PC-3 (cell line): ENCODE measurements around the gene DNAJA3. TPM values are rescaled to one million over a fixed set of nuclear protein-coding genes. Genes with fewer than 3 reads are reported as not detected.

ENCODE experiments used
- ATAC-seq: fragments of 200-7000 bp; cut with Tn5 transposase; 2 replicates; pipeline ENCODE4 v1.9.1; 2020; ENCODE audit warnings: mild to moderate bottlenecking, moderate library complexity
- BruUV-seq: library from RNA; stranded (reverse); fragments of 400-500 nt; replicated peaks from 2 replicates; lab custom pipeline; 2021; lab: Mats Ljungman, UMichigan
- CTCF ChIA-PET: fragments of 300-600 bp; sonication (Branson Sonifier 250); formaldehyde crosslinking; loops from one replicate; lab custom pipeline; 2022; ENCODE audit warnings: antibody characterized with exemption; lab: Charles Lee
- POLR2A ChIA-PET: fragments of 300-600 bp; sonication (Branson Sonifier 250); formaldehyde crosslinking; loops from one replicate; lab custom pipeline; 2022; ENCODE audit warnings: antibody characterized with exemption; ENCODE audit not compliant: unreplicated experiment; lab: Charles Lee
- DNase-seq: peaks from one replicate; pipeline ENCODE4 v3.0.0-alpha.2; 2015
- H2AFZ ChIP-seq: fragments of 300-600 bp; sonication (generic); 2 replicates; pipeline ENCODE4 v1.6.0; 2016; ENCODE audit warnings: antibody characterized with exemption, low read length
- H3F3A ChIP-seq: fragments of 300-600 bp; sonication (generic); one replicate; pipeline ENCODE4 v1.6.0; 2017; ENCODE audit warnings: antibody characterized with exemption, low read length, control low read depth, mild to moderate bottlenecking; ENCODE audit not compliant: unreplicated experiment
- H3K27ac ChIP-seq: fragments of 300-600 bp; sonication (generic); 2 replicates; pipeline ENCODE4 v1.5.1; 2016; ENCODE audit warnings: mild to moderate bottlenecking, low read length
- H3K27me3 ChIP-seq: fragments of 300-600 bp; sonication (generic); 2 replicates; pipeline ENCODE4 v1.6.1; 2016; ENCODE audit warnings: low read length, mixed read lengths
- H3K36me3 ChIP-seq: fragments of 300-600 bp; sonication (generic); 2 replicates; pipeline ENCODE4 v1.6.1; 2016; ENCODE audit warnings: low read depth, mixed run types, low read length, mixed read lengths
- H3K4me1 ChIP-seq: fragments of 300-600 bp; sonication (generic); 2 replicates; pipeline ENCODE4 v1.5.1; 2016; ENCODE audit warnings: low read length; ENCODE audit not compliant: insufficient read depth
- H3K4me2 ChIP-seq: fragments of 300-600 bp; sonication (generic); 2 replicates; pipeline ENCODE4 v1.6.0; 2016; ENCODE audit warnings: low read length
- H3K4me3 ChIP-seq: fragments of 300-600 bp; sonication (generic); 2 replicates; pipeline ENCODE4 v1.5.1; 2016; ENCODE audit warnings: mild to moderate bottlenecking, low read length, mixed read lengths
- H3K79me2 ChIP-seq: fragments of 300-600 bp; sonication (generic); 2 replicates; pipeline ENCODE4 v1.6.1; 2017; ENCODE audit warnings: low read length, mixed read lengths
- H3K9ac ChIP-seq: fragments of 300-600 bp; sonication (generic); 2 replicates; pipeline ENCODE4 v1.6.0; 2016; ENCODE audit warnings: mild to moderate bottlenecking, low read length
- H3K9me2 ChIP-seq: fragments of 300-600 bp; sonication (generic); replicated peaks from 2 replicates; pipeline ENCODE4 v1.6.1; 2016; ENCODE audit warnings: mixed run types, low read length, mixed read lengths
- H3K9me3 ChIP-seq: fragments of 300-600 bp; sonication (generic); 2 replicates; pipeline ENCODE4 v1.6.1; 2016; ENCODE audit warnings: low read length, mixed read lengths
- H4K20me1 ChIP-seq: fragments of 300-600 bp; sonication (generic); 2 replicates; pipeline ENCODE4 v1.6.1; 2016; ENCODE audit warnings: low read length, mixed read lengths
- EZH2 ChIP-seq: fragments of 300-600 bp; sonication (generic); IDR thresholded peaks from one replicate; pipeline ENCODE4 v1.6.1; 2017; ENCODE audit warnings: antibody characterized with exemption, mild to moderate bottlenecking, low read length; ENCODE audit not compliant: unreplicated experiment
- EZH2phosphoT487 ChIP-seq: fragments of 300-600 bp; sonication (generic); IDR thresholded peaks from 2 replicates; pipeline ENCODE4 v1.6.1; 2018; ENCODE audit warnings: mild to moderate bottlenecking, antibody characterized with exemption, low read length, borderline replicate concordance
- intact Hi-C: fragments of 100-400 bp; cut with micrococcal nuclease; formaldehyde crosslinking; loops from 2 replicates; pipeline ENCODE4 v1.9.0; 2023
- total RNA-seq: library from RNA; depleted of rRNA; stranded (reverse); fragments of >200 nt; gene quantifications from 2 replicates; pipeline ENCODE4 v1.2.3, GENCODE V29; 2014
- TF ChIP-seq, protein P1 (sequence below): fragments of 300-600 bp; sonication (generic); conservative IDR thresholded peaks from 2 replicates; pipeline ENCODE4 v1.5.1; 2017; ENCODE audit warnings: antibody characterized with exemption, low read depth, mild to moderate bottlenecking, low read length

Gene DNAJA3
- total RNA-seq, 1 experiment from 2014 or later, result 123 TPM

DNA sequence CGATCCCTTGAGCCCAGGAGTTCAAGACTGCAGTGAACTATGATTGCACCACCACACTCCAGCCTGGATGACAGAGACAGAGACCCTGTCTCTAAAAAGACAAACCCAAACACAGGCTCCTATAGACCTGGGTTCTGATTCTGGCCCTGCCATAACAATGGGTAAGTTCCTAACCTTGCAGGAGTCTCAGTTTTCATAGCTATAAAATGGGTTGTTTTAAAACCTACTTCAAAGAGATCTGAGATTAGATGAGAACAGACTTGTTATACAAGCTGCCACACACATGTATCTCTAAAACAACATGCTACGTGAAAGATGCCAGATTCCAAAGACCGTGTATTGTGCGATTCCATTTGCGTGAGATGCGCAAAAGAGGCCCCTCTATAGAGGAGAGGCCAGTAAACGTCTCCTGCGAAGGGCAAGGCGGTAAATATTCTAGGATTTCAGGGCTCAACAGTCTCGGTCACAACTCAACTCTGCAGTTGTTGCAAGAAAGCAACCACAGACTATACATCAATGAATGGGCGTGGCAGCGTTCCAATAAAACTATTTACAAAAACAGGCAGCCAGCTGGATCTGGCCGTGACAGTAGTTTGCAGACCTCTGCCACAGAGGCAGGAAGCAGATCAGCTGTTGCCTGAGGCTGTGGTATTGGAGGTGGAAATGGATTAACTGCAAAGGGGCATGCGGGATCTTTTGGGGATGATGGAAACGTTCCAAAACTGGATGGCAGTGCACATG is 15.2 kb upstream of the DNAJA3 start:
- H3K9ac ChIP-seq, result no peak overlapping the region
- H3K36me3 ChIP-seq, result no peaks in the 10 kb centered on the region
- TF ChIP-seq, protein P1, sequence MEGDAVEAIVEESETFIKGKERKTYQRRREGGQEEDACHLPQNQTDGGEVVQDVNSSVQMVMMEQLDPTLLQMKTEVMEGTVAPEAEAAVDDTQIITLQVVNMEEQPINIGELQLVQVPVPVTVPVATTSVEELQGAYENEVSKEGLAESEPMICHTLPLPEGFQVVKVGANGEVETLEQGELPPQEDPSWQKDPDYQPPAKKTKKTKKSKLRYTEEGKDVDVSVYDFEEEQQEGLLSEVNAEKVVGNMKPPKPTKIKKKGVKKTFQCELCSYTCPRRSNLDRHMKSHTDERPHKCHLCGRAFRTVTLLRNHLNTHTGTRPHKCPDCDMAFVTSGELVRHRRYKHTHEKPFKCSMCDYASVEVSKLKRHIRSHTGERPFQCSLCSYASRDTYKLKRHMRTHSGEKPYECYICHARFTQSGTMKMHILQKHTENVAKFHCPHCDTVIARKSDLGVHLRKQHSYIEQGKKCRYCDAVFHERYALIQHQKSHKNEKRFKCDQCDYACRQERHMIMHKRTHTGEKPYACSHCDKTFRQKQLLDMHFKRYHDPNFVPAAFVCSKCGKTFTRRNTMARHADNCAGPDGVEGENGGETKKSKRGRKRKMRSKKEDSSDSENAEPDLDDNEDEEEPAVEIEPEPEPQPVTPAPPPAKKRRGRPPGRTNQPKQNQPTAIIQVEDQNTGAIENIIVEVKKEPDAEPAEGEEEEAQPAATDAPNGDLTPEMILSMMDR, result no peak
- no peak for TF ChIP-seq EZH2phosphoT487
- no peak for TF ChIP-seq EZH2
- DNase-seq (peak; percentile 86), ATAC-seq (peak; percentile 70)
- no peak overlapping the region for H2AFZ ChIP-seq
- H3K27me3 ChIP-seq, result no peaks in the 10 kb centered on the region
- BruUV-seq, result no TSS peak
- peaks cover 25% of the 10 kb centered on the region for H3K4me1 ChIP-seq
- no peaks in the 10 kb centered on the region for H3K9me2 ChIP-seq
- peak overlapping the region; percentile 18; the same call in 1 of the 2 replicates for H3K4me2 ChIP-seq
- H4K20me1 ChIP-seq, result peaks cover 23% of the 10 kb centered on the region; the same call in 1 of the 2 replicates
- no peaks in the 10 kb centered on the region for H3F3A ChIP-seq
- intact Hi-C loops, result no loop called here
- H3K27ac ChIP-seq, result no peak overlapping the region
- ChIA-PET POLR2A (no interaction called here), CTCF (no interaction called here)
- H3K9me3 ChIP-seq, result no peaks in the 10 kb centered on the region
- H3K79me2 ChIP-seq, result peaks cover 14% of the 10 kb centered on the region
- no peak overlapping the region for H3K4me3 ChIP-seq

DNA sequence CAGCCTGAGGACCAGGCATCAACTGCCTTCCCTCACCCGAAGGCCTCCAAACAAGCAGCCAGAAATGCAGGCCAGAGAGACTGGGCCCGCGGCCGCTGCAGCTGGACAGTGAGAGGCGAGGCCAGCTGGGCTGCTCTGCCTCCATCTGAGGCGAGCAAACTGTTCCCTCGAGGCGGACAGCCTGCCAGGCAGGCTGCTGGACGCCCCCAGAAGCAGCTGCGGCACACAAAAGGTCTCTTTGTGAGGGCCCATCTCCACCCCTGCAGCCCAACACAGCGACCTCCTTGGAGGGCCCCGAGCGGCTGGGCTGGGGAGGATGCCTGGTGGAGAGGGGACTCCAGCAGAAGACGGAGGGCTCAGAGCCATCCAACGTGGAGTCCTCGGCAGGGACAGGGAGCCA is 14.0 kb upstream of the DNAJA3 start:
- Histone ChIP-seq H4K20me1 (peaks cover 23% of the 10 kb centered on the region; the same call in 1 of the 2 replicates), H3K4me1 (peaks cover 27% of the 10 kb centered on the region), H3F3A (no peaks in the 10 kb centered on the region), H3K36me3 (no peaks in the 10 kb centered on the region), H3K27me3 (no peaks in the 10 kb centered on the region), H3K9me2 (no peaks in the 10 kb centered on the region), H2AFZ (no peak overlapping the region), H3K4me2 (no peak overlapping the region), H3K9me3 (no peaks in the 10 kb centered on the region), H3K27ac (no peak overlapping the region), H3K79me2 (peaks cover 18% of the 10 kb centered on the region), H3K4me3 (no peak overlapping the region), H3K9ac (no peak overlapping the region)
- ATAC-seq (no peak), DNase-seq (no peak)
- TF ChIP-seq EZH2, result no peak
- no TSS peak for BruUV-seq
- ChIA-PET POLR2A (no interaction called here), CTCF (interaction anchor here (0.5 kb wide), 1 partner anchor 9 kb away, joined by 3 read pairs; no protein-coding TSS in a partner anchor)
- intact Hi-C loops, result no loop called here

DNA sequence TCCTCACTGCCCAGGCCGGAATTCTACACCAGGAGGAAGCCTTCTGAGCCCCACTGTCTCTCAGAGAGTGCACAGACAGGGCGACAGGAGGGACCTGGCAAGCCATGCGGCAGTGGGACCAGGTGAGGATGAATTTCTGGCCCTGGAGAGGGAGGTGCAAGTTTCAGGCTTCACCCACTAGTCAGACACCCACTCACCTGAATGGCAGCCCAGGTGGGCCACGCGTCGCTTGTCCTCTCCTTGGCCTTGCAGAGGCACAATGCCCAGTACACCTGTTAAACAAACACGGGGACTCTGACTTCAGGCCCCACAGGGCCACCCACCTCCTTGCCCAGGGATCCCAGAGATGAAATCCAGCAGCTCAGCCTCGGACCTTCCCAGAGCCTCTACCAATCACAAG is 13.5 kb upstream of the DNAJA3 start:
- Histone ChIP-seq H3K27ac (no peak overlapping the region), H3K4me3 (no peak overlapping the region), H3K4me1 (peaks cover 27% of the 10 kb centered on the region), H3K79me2 (peaks cover 18% of the 10 kb centered on the region), H3K27me3 (no peaks in the 10 kb centered on the region), H4K20me1 (peaks cover 23% of the 10 kb centered on the region; the same call in 1 of the 2 replicates), H3K9me2 (no peaks in the 10 kb centered on the region), H2AFZ (no peak overlapping the region), H3F3A (no peaks in the 10 kb centered on the region), H3K4me2 (no peak overlapping the region), H3K36me3 (no peaks in the 10 kb centered on the region), H3K9me3 (no peaks in the 10 kb centered on the region), H3K9ac (no peak overlapping the region)
- TF ChIP-seq EZH2, result no peak
- TF ChIP-seq, protein P1, result no peak
- DNase-seq (no peak), ATAC-seq (no peak)
- intact Hi-C loops, result no loop called here
- CTCF ChIA-PET, result interaction anchor here (0.5 kb wide), 1 partner anchor 9 kb away, joined by 3 read pairs; no protein-coding TSS in a partner anchor
- BruUV-seq, result no TSS peak
- POLR2A ChIA-PET, result no interaction called here
